ENCODE measurements around the gene SIN3B.

Gene SIN3B

DNA sequence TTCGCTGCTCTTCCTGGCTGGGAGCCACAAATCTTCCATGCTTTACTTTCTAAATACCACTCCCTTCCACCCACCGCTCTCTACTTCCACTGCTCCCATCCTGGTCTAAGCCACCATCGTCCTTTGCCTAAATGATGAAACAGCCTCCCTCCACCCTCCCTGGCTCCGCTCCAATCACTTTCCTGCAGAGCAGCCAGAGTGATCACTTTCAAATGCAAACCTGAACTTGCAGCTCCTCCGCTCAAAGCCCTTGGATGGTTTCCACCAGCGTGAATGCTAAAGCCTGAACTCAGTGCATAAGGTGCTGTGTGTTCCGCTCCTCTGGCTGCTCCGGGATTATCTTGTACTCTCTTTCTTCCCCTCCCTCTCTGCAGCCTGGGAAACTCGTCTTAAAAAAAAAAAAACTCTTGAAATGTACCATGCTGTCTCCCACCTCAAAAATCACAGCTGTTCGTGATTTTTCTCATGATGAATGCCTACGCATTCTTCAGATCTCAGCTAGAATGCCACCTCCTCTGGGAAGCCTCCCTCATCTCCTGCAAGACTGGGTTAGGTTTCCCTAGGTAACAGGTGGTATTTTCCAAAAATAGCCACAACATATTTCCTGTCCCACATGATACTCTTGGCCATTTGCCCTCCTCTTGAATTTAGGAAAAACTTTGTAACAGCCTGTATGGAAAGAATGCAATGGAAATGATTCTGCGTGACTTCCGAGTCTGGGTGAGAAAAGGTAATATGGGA lies 3.7 kb upstream of the SIN3B start:
- DNase-seq (ENCODE audit: low read depth) = no peak

GRCh38 chr19:16829822-16830289 lies 658 bp downstream of the SIN3B start:
- no peak for DNase-seq (ENCODE audit: low read depth)

DNA sequence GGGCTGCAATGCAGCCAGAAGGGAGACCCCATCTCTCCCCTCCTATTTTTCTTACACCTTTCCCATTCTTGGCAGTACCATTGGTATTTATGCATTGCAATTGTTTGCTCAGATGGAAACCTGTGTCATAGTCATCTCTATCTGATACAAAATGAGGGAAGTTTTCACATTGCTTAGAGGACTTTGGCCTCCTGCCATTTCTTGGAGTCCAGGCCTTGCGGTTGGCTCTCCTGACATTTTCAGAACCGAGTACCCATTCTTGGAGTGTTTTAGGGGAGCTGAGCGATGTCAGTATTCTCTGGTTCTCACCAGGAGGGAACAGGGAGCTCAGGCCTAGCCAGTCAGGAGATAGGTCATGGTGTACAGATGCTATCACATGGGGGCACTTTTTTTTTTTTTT lies 1.5 kb downstream of the SIN3B start:
- DNase-seq (ENCODE audit: low read depth) = no peak

GRCh38 chr19:16831531-16831930 lies 2.3 kb downstream of the SIN3B start:
- DNase-seq (ENCODE audit: low read depth) = no peak

DNA sequence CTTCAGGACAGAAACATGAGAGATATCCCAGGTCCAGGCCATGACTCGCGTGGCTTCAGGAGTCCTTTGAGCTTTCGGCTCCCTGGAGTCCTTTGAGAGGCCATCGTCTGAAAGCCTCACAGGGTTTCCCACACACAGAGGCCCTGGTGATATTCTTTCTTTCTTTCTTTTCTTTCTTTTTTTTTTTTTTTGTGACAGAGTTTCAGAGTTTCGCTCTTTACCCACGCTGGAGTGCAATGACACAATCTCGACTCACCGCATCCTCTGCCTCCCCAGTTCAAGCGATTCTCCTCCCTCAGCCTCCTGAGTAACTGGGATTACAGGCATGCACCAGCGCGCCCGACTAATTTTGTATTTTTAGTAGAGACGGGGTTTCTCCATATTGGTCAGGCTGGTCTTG lies 5.5 kb downstream of the SIN3B start:
- DNase-seq (ENCODE audit: low read depth) = no peak

DNA sequence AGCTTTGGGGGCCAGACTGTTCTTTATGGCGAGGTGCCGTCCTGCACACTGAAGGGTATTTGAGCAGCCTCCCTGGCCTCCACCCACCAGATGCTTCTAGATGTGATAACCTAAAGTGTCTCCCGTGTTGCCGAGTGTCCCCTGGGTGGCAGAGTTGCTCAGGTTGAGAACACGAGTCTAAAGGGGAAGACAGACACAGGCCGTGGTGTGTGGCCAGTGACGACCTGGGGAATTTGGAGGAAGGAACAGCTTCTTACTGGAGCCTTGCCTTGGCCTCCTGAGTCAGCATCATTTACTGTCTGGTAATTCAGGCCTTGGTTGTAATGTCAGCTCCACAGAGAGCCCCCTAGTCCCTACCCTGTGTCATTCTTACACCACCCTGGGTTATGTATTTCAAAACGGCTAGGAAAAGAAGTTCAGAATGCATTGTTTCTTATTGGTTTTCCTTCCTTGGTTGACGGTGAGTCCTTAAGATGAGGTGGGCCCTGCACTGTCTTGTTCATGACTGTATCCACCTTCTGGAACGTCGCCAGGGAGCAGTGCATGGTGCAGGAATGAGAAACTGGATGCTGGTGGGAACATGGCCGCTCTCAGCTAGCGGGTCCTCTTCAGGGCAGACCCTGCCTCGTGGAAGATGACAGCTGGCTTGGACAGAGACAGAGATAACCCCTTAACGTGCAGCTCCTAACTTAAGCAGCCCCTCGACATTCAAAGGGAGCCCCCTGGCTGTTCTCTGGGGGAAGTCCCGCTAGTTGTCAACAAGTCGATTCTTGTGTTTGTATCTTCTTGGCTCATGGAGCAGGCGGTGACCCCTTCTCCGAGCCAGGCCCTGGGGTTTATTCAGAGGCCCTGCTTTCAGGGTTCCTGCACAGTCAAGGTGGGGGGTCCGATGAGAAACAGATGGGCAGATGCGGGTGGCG lies 7.2 kb downstream of the SIN3B start:
- DNase-seq (ENCODE audit: low read depth) = no peak

DNA sequence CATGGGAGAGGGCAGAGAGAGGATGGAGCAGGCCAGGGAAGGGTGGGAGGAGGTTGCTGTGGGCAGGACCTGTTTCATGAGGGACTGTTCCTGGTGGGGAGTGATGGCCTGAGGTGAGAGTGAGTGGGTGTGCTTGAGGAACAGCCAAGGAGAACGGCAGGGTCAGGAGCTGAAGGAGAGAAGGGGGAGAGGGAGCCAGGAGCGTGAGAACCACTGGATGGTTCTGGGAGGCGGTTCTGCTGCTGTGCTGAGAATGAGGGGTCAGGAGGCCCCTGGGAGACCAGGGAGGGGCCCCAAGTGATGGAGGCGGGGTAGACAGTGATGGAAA lies 7.8 kb downstream of the SIN3B start:
- no peak for DNase-seq (ENCODE audit: low read depth)

DNA sequence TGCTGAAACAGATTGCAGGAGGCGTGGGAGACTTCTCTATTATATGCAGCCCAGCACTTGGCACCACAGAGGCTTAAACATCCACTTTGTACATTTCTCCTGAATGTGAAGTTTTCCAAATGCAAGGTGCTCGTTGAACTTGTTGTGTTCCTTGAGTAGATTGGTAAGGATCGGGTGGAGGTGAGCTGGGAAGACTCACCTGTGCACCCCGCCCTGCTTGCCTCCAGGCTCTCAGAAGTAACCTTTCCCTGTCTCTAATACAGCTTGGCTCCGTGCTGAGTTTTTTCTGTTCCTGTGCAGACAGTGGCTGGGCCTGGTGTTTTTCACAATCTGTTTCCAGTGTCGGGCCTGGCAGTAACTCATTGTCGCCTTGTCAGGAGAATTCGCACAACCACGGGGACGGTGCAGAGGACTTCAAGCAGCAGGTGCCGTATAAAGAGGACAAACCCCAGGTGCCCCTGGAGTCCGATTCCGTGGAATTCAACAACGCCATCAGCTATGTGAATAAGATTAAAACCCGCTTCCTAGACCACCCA lies 12.3 kb downstream of the SIN3B start:
- DNase-seq (ENCODE audit: low read depth) = no peak

GRCh38 chr19:16846901-16847300 lies 17.7 kb downstream of the SIN3B start:
- DNase-seq (ENCODE audit: low read depth) = no peak

- no peak for DNase-seq (ENCODE audit: low read depth)
Measured at GRCh38 chr19:16847430-16847829, 18.2 kb downstream of the SIN3B start.

DNA sequence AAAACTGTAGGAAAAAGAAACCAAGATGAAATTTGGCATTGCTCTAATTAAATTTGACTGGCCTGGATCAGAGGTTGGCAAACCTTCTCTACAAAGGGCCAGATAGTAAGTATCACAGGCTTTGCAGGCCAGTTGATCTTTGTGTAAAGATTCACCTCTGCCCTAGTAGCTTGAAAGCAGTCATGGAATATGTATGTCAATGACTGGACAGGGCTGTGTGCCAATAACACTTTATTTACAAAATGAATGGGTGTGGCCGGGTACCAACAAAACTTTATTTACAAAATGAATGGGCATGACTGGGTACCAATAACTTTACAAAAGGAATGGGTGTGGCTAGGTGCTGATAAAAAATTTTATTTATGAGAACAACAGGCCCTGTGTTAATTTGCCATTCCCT lies 20.0 kb downstream of the SIN3B start:
- DNase-seq (ENCODE audit: low read depth) = no peak

DNA sequence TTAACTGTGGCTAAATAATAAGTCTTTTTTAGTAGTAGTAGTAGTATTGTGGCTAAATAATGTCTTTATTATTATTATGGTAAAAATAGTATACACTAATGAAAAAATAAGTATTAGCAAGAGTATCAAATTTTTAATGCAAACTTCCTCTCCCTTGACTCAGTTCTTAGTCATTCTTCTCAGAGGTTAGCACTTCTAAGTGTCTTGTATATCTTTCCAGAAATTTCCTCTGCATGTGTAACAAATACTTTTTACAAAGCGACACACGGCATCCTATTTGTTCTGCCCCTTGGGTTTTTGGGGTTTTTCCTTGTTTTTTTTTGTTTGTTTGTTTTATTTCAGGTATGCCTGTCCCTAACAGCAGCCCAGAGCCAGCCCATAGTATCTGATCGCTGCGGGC lies 20.9 kb downstream of the SIN3B start:
- DNase-seq (ENCODE audit: low read depth) = no peak

DNA sequence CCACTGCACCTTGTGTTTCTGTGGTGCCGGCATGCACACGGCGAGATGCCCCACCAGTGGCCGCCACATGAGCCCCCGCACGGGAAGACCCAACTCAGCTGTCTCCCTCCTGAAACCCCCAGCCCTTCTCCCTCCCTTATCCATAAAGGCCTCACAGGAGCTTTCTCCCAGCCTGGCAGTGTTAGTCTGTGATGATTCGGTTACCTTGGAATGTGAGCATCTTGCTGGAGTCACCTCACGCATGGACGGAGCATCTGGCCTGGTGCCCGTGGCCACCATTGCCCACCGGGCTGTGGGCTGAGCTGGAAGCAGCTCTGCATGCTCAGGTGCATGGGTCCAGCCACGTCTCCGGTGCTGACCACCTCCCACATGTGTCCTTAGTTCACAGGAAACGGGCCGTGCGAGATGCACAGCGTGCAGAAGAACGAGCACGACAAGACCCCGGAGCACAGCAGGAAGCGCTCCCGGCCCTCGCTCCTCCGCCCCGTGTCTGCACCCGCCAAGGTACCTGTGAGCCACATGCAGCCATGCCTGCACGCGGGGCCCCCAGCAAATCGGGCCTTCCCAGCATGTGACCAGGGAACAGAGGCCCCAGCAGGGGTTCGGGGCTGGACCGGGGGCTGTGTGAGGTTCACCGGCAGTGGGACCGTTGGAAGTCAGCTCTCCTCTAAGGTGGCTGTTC lies 22.0 kb downstream of the SIN3B start:
- no peak for DNase-seq (ENCODE audit: low read depth)

- no peak for DNase-seq (ENCODE audit: low read depth)
Measured at GRCh38 chr19:16853066-16853465, 23.9 kb downstream of the SIN3B start.

- DNase-seq (ENCODE audit: low read depth) = no peak
Measured at GRCh38 chr19:16856091-16856490, 26.9 kb downstream of the SIN3B start.

- DNase-seq (ENCODE audit: low read depth) = no peak
Measured at GRCh38 chr19:16859626-16860025, 30.4 kb downstream of the SIN3B start.

GRCh38 chr19:16860118-16860517 lies 30.9 kb downstream of the SIN3B start:
- DNase-seq (ENCODE audit: low read depth) = no peak

DNA sequence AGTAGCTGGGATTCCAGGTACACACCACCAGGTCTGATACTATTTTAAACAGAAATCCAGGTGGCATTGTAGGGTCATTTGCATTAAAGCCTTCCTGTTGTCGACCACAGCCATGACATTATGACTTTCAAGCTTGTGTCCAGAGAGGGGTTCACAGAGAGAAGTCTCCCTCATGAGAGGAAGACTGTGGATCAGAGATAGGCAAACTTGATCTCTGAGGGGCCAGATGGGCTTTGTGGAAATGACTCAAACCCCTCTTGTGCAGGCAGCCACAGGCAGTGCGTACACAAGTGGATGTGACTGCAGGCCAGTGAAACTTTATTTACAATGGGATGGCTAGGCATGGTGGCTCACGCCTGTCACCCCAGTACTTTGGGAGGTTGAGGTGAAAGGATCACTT lies 31.8 kb downstream of the SIN3B start:
- no peak for DNase-seq (ENCODE audit: low read depth)

DNA sequence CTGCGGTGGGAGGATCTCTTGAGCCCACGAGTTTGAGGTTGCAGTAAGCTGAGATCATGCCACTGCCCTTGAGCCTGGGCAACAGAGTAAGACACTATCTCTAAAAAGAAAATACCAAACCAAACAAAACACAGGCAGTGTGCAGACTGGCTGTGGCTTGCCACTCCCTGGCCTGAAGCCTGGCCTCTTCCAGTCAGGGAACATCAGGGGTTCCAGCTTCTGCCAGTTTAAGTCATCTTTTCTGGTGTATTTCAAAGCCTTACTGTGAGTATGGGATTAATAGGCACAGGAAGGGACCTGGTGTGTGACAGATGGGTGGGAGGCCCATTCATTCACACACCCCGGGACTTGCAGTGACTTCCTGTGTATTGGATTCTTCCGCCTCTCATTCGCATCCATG lies 32.6 kb downstream of the SIN3B start:
- DNase-seq (ENCODE audit: low read depth) = no peak

- no peak for DNase-seq (ENCODE audit: low read depth)
Measured at GRCh38 chr19:16862826-16863415, 33.7 kb downstream of the SIN3B start.

DNA sequence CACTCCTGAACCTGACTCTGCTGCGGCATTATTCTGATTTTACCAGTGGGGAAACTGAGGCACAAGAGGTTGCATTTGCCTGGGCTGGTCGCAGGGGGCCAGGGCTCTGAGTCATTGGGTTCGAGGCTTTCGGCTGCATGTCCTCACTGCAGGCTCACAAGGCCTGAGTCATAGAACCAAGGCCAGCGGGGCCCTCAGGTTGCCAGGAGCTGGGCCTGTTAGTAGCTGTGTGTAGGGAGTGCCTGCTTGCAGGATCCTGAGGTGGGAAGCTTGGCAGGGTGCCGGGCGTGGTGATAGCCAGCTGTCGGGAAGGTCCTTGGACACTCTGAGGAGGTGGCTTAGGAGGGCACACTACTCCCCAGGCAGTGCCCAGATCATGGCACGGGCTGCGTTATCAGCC lies 38.0 kb downstream of the SIN3B start:
- DNase-seq (ENCODE audit: low read depth) = no peak

- no peak for DNase-seq (ENCODE audit: low read depth)
Measured at GRCh38 chr19:16868423-16869130, 39.4 kb downstream of the SIN3B start.
